GM12878 (cell line): ENCODE data around the gene MAD1L1. TPM values are rescaled to one million over a fixed set of nuclear protein-coding genes. Genes with fewer than 3 reads are reported as not detected.
A peak's percentile ranks its signal among the peaks of the same experiment; 100 is the strongest.

ENCODE experiments used
- ATAC-seq: fragments of 200-7000 bp; cut with Tn5 transposase; 3 replicates; pipeline ENCODE4 v1.9.1; 2020; ENCODE audit warnings: mild to moderate bottlenecking, moderate library complexity
- BruUV-seq: library from RNA; stranded (reverse); fragments of 400-500 nt; replicated peaks from 2 replicates; lab custom pipeline; 2021; lab: Mats Ljungman, UMichigan
- CTCF ChIA-PET: fragments of 300-600 bp; sonication (Branson Sonifier 250); formaldehyde crosslinking; extraction: SDS; loops from one replicate; lab custom pipeline; 2021; ENCODE audit warnings: inconsistent platforms; lab: Yijun Ruan, JAX
- POLR2A ChIA-PET: fragments of 350-600 bp; formaldehyde crosslinking; extraction: SDS; loops from one replicate; lab custom pipeline; 2021; ENCODE audit warnings: inconsistent platforms; lab: Charles Lee
- RAD21 ChIA-PET: fragments of 300-600 bp; sonication (Branson Sonifier 250); formaldehyde crosslinking; loops from one replicate; lab custom pipeline; 2023; ENCODE audit warnings: antibody characterized with exemption; ENCODE audit not compliant: unreplicated experiment; lab: Charles Lee
- SMC1A ChIA-PET: fragments of 300-600 bp; sonication (Branson Sonifier 250); formaldehyde crosslinking; loops from one replicate; lab custom pipeline; 2023; ENCODE audit not compliant: unreplicated experiment, uncharacterized antibody; lab: Charles Lee
- DNase-seq: peaks from one replicate; pipeline ENCODE4 v3.0.0-alpha.2; 2011; ENCODE audit warnings: low read depth, low spot score
- FAIRE-seq: peaks from 3 replicates; lab custom pipeline; 2011; peaks lifted over from hg19 to GRCh38; lab: Jason Lieb, UNC
- H2AFZ ChIP-seq: 2 replicates; pipeline ENCODE4 v1.6.0; 2011; ENCODE audit warnings: low read depth, low read length, control low read depth; ENCODE audit not compliant: control insufficient read depth
- H3K27ac ChIP-seq: 2 replicates; pipeline ENCODE4 v1.5.1; 2011; ENCODE audit warnings: control low read depth; ENCODE audit not compliant: control insufficient read depth, insufficient read depth
- H3K27me3 ChIP-seq, 2 experiments: replicated peaks in 1 of 2; 2 replicates each; pipeline versions ENCODE4 v1.6.0 to v1.6.1; 2011; ENCODE audit warnings: low read length in 1 of 2; ENCODE audit not compliant: control insufficient read depth in 2 of 2, insufficient read depth in 2 of 2
- H3K36me3 ChIP-seq, 2 experiments: 2 replicates each; pipeline ENCODE4 v1.5.1; 2011; ENCODE audit warnings: low read length in 1 of 2; ENCODE audit not compliant: control insufficient read depth in 2 of 2, insufficient read depth in 2 of 2
- H3K4me1 ChIP-seq: 2 replicates; pipeline ENCODE4 v1.6.1; 2011; ENCODE audit warnings: mild to moderate bottlenecking, low read length, moderate library complexity, mixed read lengths; ENCODE audit not compliant: control insufficient read depth, insufficient read depth
- H3K4me2 ChIP-seq: 2 replicates; pipeline ENCODE4 v1.6.0; 2011; ENCODE audit warnings: control low read depth; ENCODE audit not compliant: control insufficient read depth, insufficient read depth
- H3K4me3 ChIP-seq: fragments of 200-600 bp; sonication (generic); 2 replicates; pipeline ENCODE4 v1.5.1; 2016
- H3K79me2 ChIP-seq: 2 replicates; pipeline ENCODE4 v1.6.0; 2011; ENCODE audit warnings: low read length; ENCODE audit not compliant: control insufficient read depth, insufficient read depth
- H3K9ac ChIP-seq: 2 replicates; pipeline ENCODE4 v1.8.0; 2011; ENCODE audit warnings: low read length, control low read depth, mixed read lengths; ENCODE audit not compliant: control insufficient read depth, insufficient read depth
- H3K9me3 ChIP-seq: replicated peaks from 3 replicates; pipeline ENCODE4 v1.5.1; 2011; ENCODE audit warnings: mild to moderate bottlenecking, low read length; ENCODE audit not compliant: control insufficient read depth, insufficient read depth
- H4K20me1 ChIP-seq: 2 replicates; pipeline ENCODE4 v1.6.0; 2011; ENCODE audit not compliant: control insufficient read depth, insufficient read depth
- ASH2L ChIP-seq: fragments of 300-600, 200-600 bp; sonication (generic); IDR thresholded peaks from 2 replicates; pipeline ENCODE4 v1.6.1; 2017; ENCODE audit warnings: low read depth, mild to moderate bottlenecking, borderline replicate concordance
- BRCA1 ChIP-seq: IDR thresholded peaks from 2 replicates; pipeline ENCODE4 v1.6.1; 2011; ENCODE audit warnings: low read depth, low read length, improper control_type of control experiment
- DPF2 ChIP-seq: fragments of 450-650 bp; IDR thresholded peaks from 2 replicates; pipeline ENCODE4 v1.6.1; 2017; ENCODE audit warnings: mild to moderate bottlenecking
- ETV6 ChIP-seq, 2 experiments: fragments of 450-650 bp in 1 of 2; IDR thresholded peaks in 1 of 2; conservative IDR thresholded peaks in 1 of 2; 2 replicates each; pipeline ENCODE4 v1.6.1; 2014; ENCODE audit warnings: antibody characterized with exemption in 1 of 2, borderline replicate concordance in 1 of 2, low read depth in 1 of 2, mild to moderate bottlenecking in 1 of 2, moderate library complexity in 1 of 2
- MAX ChIP-seq: IDR thresholded peaks from 2 replicates; pipeline ENCODE4 v1.6.1; 2012; ENCODE audit warnings: low read depth, low read length, improper control_type of control experiment
- MLLT1 ChIP-seq: fragments of 450-650 bp; IDR thresholded peaks from 2 replicates; pipeline ENCODE4 v1.6.1; 2016; ENCODE audit warnings: mild to moderate bottlenecking
- POLR2AphosphoS5 ChIP-seq: IDR thresholded peaks from 2 replicates; pipeline ENCODE4 v1.6.1; 2011; ENCODE audit warnings: mild to moderate bottlenecking, low read length, inconsistent platforms
- POU2F2 ChIP-seq: IDR thresholded peaks from 3 replicates; pipeline ENCODE4 v1.6.1; 2011; ENCODE audit warnings: low read depth, mild to moderate bottlenecking, low read length, borderline replicate concordance
- RAD51 ChIP-seq: fragments of 450-650 bp; IDR thresholded peaks from 2 replicates; pipeline ENCODE4 v1.6.1; 2016; ENCODE audit warnings: moderate library complexity, mild to moderate bottlenecking, inconsistent platforms
- REST ChIP-seq: IDR thresholded peaks from 2 replicates; pipeline ENCODE4 v1.6.1; 2012; ENCODE audit warnings: mild to moderate bottlenecking, low read depth, low read length
- RUNX3 ChIP-seq: IDR thresholded peaks from 2 replicates; pipeline ENCODE4 v1.6.1; 2012; ENCODE audit warnings: low read length, inconsistent platforms
- SMC3 ChIP-seq: IDR thresholded peaks from 2 replicates; pipeline ENCODE4 v1.6.1; 2011; ENCODE audit warnings: low read length, improper control_type of control experiment, borderline replicate concordance
- WGBS: methylation state at CpG from one replicate; pipeline ENCODE4 v1.1.6; 2016; ENCODE audit warnings: low lambda C conversion rate; ENCODE audit not compliant: insufficient replicate concordance, insufficient coverage; ENCODE audit errors: missing lambda C conversion rate; 5-methylcytosine and 5-hydroxymethylcytosine counted together
- in situ Hi-C: fragments of 300-500 bp; cut with MboI; formaldehyde crosslinking; loops from 9 replicates; pipeline ENCODE4 v1.14.3; 2018; ENCODE audit warnings: mixed read lengths
- intact Hi-C: fragments of 100-400 bp; cut with micrococcal nuclease; formaldehyde crosslinking; loops from one replicate; pipeline ENCODE4 v1.14.2; 2022; ENCODE audit not compliant: unreplicated experiment
- polyA plus RNA-seq, 11 experiments: library from polyadenylated mRNA; depleted of rRNA in 4 of 11; unstranded in 6 of 11; stranded (reverse) in 5 of 11; fragments of >200 nt; fragmentation: Nextera tagmentation in 4 of 11; fragmentation: Illumina TruSeq in 1 of 11; extraction: Ambion mirVana in 4 of 11; extraction: Trizol in 1 of 11; gene quantifications; 1 replicate in 1 of 11; 2 replicates in 10 of 11; pipeline versions ENCODE4 v1.2.1 to v1.2.3, GENCODE V29; 2011 to 2016; ENCODE audit warnings: inconsistent platforms in 2 of 11, missing spikeins in 2 of 11, low read depth in 1 of 11
- total RNA-seq, 4 experiments: library from RNA; depleted of rRNA in 3 of 4; stranded (reverse); fragments of >200 nt in 3 of 4; fragmentation: Illumina TruSeq in 1 of 4; extraction: Trizol in 1 of 4; gene quantifications; 2 replicates each; pipeline versions ENCODE4 v1.2.1 to v1.2.3, GENCODE V29; 2013 to 2021
- TF ChIP-seq, protein P1 (sequence below): IDR thresholded peaks from 2 replicates; pipeline ENCODE4 v1.6.1; 2012; ENCODE audit warnings: low read depth, low read length, improper control_type of control experiment

The MAD1L1 gene
- total and polyA plus RNA-seq, 10 of the 15 experiments (the other 5 are each of a cell fraction or from before 2014, with no cell fraction given): 2.2 to 76.8 (median 38.3) TPM

DNA sequence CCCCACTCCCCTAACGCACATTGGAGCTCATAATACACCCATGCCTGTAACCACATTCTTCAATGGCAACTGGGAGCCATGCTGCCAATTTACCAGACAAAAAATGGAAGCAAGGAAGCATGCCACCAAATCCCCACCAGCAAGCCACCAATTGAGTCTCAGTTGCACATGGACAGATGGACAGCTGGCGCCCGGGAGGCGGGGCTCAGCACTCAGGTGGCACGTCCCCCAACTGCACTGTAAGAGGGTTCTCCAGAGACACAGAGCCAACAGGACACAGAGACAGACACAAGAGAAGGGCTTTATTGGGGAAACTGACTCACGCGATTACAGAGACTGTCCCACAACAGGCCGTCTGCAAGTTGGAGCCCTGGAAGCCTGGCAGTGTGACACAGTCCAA lies 2.5 kb downstream of the MAD1L1 start:
- no peak overlapping the region; the same call in 1 of the 2 replicates for H3K4me2 ChIP-seq
- ATAC-seq: no peak
- intact Hi-C loops: no loop called here
- H3K9me3 ChIP-seq: no peaks in the 10 kb centered on the region
- FAIRE-seq: no peak
- H3K36me3 ChIP-seq: peaks cover 10 to 18% of the 10 kb centered on the region in 2 experiments; a peak in 3 of 4 replicates
- ChIA-PET RAD21 (no interaction called here), POLR2A (no interaction called here), SMC1A (interaction anchor here (1.5 to 2.9 kb wide), 2 partner anchors 10 to 118 kb away, joined by 3 to 9 read pairs; no protein-coding TSS in a partner anchor), CTCF (interaction anchor here (0.6 to 0.8 kb wide), 2 partner anchors 31 to 124 kb away, joined by 3 to 4 read pairs; no protein-coding TSS in a partner anchor)
- H3K79me2 ChIP-seq: peaks cover 36% of the 10 kb centered on the region
- peak overlapping the region; percentile 16; the same call in 1 of the 2 replicates for H3K4me3 ChIP-seq
- TF ChIP-seq MAX (no peak), ETV6 (conservative IDR thresholded peaks at IDR 0.05 in 1 of 2, IDR thresholded peaks at IDR 0.05 in 1 of 2; ENCODE audit: borderline replicate concordance in 1 of 2, low read depth in 1 of 2) (no peak), RUNX3 (no peak), BRCA1 (no peak), SMC3 (no peak), ASH2L (no peak), POLR2AphosphoS5 (no peak), DPF2 (no peak), REST (no peak), MLLT1 (no peak), POU2F2 (no peak), RAD51 (no peak)
- TF ChIP-seq, protein P1, sequence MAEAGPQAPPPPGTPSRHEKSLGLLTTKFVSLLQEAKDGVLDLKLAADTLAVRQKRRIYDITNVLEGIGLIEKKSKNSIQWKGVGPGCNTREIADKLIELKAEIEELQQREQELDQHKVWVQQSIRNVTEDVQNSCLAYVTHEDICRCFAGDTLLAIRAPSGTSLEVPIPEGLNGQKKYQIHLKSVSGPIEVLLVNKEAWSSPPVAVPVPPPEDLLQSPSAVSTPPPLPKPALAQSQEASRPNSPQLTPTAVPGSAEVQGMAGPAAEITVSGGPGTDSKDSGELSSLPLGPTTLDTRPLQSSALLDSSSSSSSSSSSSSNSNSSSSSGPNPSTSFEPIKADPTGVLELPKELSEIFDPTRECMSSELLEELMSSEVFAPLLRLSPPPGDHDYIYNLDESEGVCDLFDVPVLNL: no peak
- H3K4me1 ChIP-seq: no peaks in the 10 kb centered on the region
- no peak overlapping the region for H2AFZ ChIP-seq
- no peaks in the 10 kb centered on the region for H3K27me3 ChIP-seq
- no peak overlapping the region for H3K27ac ChIP-seq
- no peaks in the 10 kb centered on the region for H4K20me1 ChIP-seq
- BruUV-seq: no TSS peak
- no peak for DNase-seq
- in situ Hi-C loops: no loop called here
- 89% methylated on average over 8 of the region's 8 CpGs for WGBS
- no peak overlapping the region for H3K9ac ChIP-seq
